H1 (cell line): ENCODE results near the gene SLCO4A1. TPM values are rescaled to one million over a fixed set of nuclear protein-coding genes. Genes with fewer than 3 reads are reported as not detected.
A peak's percentile ranks its signal among the peaks of the same experiment; 100 is the strongest.

ENCODE experiments used
- CTCF ChIA-PET: fragments of 300-600 bp; sonication (Branson Sonifier 250); formaldehyde crosslinking; loops from one replicate; lab custom pipeline; 2021; ENCODE audit not compliant: partially characterized antibody; lab: Charles Lee
- POLR2A ChIA-PET: fragments of 300-600 bp; sonication (Branson Sonifier 250); formaldehyde crosslinking; loops from one replicate; lab custom pipeline; 2021; ENCODE audit warnings: inconsistent platforms; ENCODE audit not compliant: partially characterized antibody; lab: Charles Lee
- DNase-seq, 2 experiments: peaks; one replicate each; pipeline versions ENCODE4 v3.0.0 to v3.0.0-alpha.2; 2010 to 2022; ENCODE audit warnings: low spot score in 2 of 2, low read depth in 1 of 2, mixed read lengths in 1 of 2
- FAIRE-seq: peaks from 2 replicates; lab custom pipeline; 2011; peaks lifted over from hg19 to GRCh38; lab: Jason Lieb, UNC
- H2AFZ ChIP-seq: 2 replicates; pipeline ENCODE4 v1.8.1; 2012; ENCODE audit warnings: low read length, inconsistent platforms
- H2AK5ac ChIP-seq: 2 replicates; pipeline ENCODE4 v1.6.1; 2013; ENCODE audit warnings: low read depth, low read length
- H2BK120ac ChIP-seq: replicated peaks from 2 replicates; pipeline ENCODE3; 2013; ENCODE audit warnings: low read depth, low read length, inconsistent platforms
- H2BK12ac ChIP-seq: 2 replicates; pipeline ENCODE4 v1.6.1; 2013; ENCODE audit warnings: low read depth, low read length
- H2BK15ac ChIP-seq: 2 replicates; pipeline ENCODE4 v1.6.1; 2013; ENCODE audit warnings: low read length
- H2BK20ac ChIP-seq: 2 replicates; pipeline ENCODE4 v1.6.1; 2013; ENCODE audit warnings: low read length
- H2BK5ac ChIP-seq: 2 replicates; pipeline ENCODE4 v1.6.1; 2013; ENCODE audit warnings: low read depth, low read length
- H3K14ac ChIP-seq: 2 replicates; pipeline ENCODE4 v1.6.1; 2013; ENCODE audit warnings: inconsistent platforms; ENCODE audit not compliant: insufficient read length
- H3K18ac ChIP-seq: 2 replicates; pipeline ENCODE4 v1.6.1; 2013; ENCODE audit warnings: low read length; ENCODE audit errors: extremely low read depth
- H3K23ac ChIP-seq: 2 replicates; pipeline ENCODE4 v1.6.1; 2013; ENCODE audit warnings: inconsistent platforms; ENCODE audit not compliant: insufficient read length
- H3K23me2 ChIP-seq: 2 replicates; pipeline ENCODE4 v1.6.1; 2013; ENCODE audit warnings: low read depth, low read length
- H3K27ac ChIP-seq: 2 replicates; pipeline ENCODE4 v1.6.1; 2011; ENCODE audit warnings: low read depth, low read length, inconsistent platforms
- H3K27me3 ChIP-seq, 4 experiments: replicated peaks in 1 of 4; 1 replicate in 1 of 4; 2 replicates in 3 of 4; pipeline versions ENCODE4 v1.6.1 to v1.8.1; 2011 to 2013; ENCODE audit warnings: low read length in 3 of 4, mild to moderate bottlenecking in 3 of 4, inconsistent platforms in 2 of 4, mixed read lengths in 2 of 4, moderate library complexity in 1 of 4; ENCODE audit not compliant: control insufficient read depth in 3 of 4, insufficient read depth in 3 of 4; ENCODE audit errors: extremely low read depth in 1 of 4
- H3K36me3 ChIP-seq, 4 experiments: 2 replicates each; pipeline versions ENCODE4 v1.6.1 to v1.8.1; 2011 to 2013; ENCODE audit warnings: mild to moderate bottlenecking in 4 of 4, low read length in 3 of 4, moderate library complexity in 2 of 4, control low read depth in 1 of 4, inconsistent platforms in 1 of 4; ENCODE audit not compliant: insufficient read depth in 4 of 4, control insufficient read depth in 2 of 4
- H3K4ac ChIP-seq: replicated peaks from 2 replicates; pipeline ENCODE3; 2013; ENCODE audit warnings: low read length, low read depth, mixed read lengths, inconsistent platforms; ENCODE audit not compliant: insufficient read length
- H3K4me1 ChIP-seq, 4 experiments: replicated peaks in 1 of 4; 1 replicate in 1 of 4; 2 replicates in 3 of 4; pipeline versions ENCODE4 v1.6.1 to v1.8.1; 2011 to 2013; ENCODE audit warnings: low read length in 3 of 4, inconsistent platforms in 2 of 4, mixed read lengths in 1 of 4; ENCODE audit not compliant: insufficient read depth in 4 of 4, control insufficient read depth in 3 of 4
- H3K4me2 ChIP-seq, 2 experiments: 2 replicates each; pipeline versions ENCODE4 v1.6.1 to v1.8.1; 2011 to 2013; ENCODE audit warnings: low read depth in 2 of 2, low read length in 2 of 2, control low read depth in 1 of 2, inconsistent platforms in 1 of 2, mild to moderate bottlenecking in 1 of 2; ENCODE audit not compliant: insufficient read depth in 1 of 2
- H3K4me3 ChIP-seq, 4 experiments: fragments of 200-600, 300-600 bp in 1 of 4; sonication (generic), shearing (Covaris generic), sonication (Bioruptor Twin) in 1 of 4; 2 replicates each; pipeline versions ENCODE4 v1.5.1 to v1.8.1; 2011 to 2016; ENCODE audit warnings: low read length in 4 of 4, low read depth in 3 of 4, control low read depth in 2 of 4, inconsistent platforms in 2 of 4, mild to moderate bottlenecking in 2 of 4, mixed read lengths in 1 of 4, moderate library complexity in 1 of 4; ENCODE audit not compliant: insufficient read depth in 2 of 4; ENCODE audit errors: extremely low read depth in 1 of 4
- H3K56ac ChIP-seq: replicated peaks from 2 replicates; pipeline ENCODE3; 2013; ENCODE audit warnings: low read depth, mild to moderate bottlenecking, mixed read lengths, low read length, inconsistent platforms; ENCODE audit not compliant: insufficient read length
- H3K79me1 ChIP-seq: 2 replicates; pipeline ENCODE4 v1.6.1; 2013; ENCODE audit warnings: low read depth, low read length, control low read depth
- H3K79me2 ChIP-seq, 2 experiments: 2 replicates each; pipeline versions ENCODE4 v1.6.1 to v1.8.1; 2012 to 2013; ENCODE audit warnings: low read length in 2 of 2, mild to moderate bottlenecking in 2 of 2, inconsistent platforms in 1 of 2; ENCODE audit not compliant: insufficient read depth in 2 of 2, control insufficient read depth in 1 of 2
- H3K9ac ChIP-seq, 4 experiments: replicated peaks in 1 of 4; 1 replicate in 1 of 4; 2 replicates in 3 of 4; pipeline versions ENCODE4 v1.6.1 to v1.8.1; 2011 to 2013; ENCODE audit warnings: low read depth in 3 of 4, low read length in 3 of 4, control low read depth in 2 of 4, mild to moderate bottlenecking in 2 of 4, moderate library complexity in 2 of 4, inconsistent platforms in 1 of 4; ENCODE audit errors: extremely low read depth in 1 of 4
- H3K9me3 ChIP-seq, 2 experiments: 2 replicates each; pipeline versions ENCODE4 v1.6.1 to v1.8.1; 2012 to 2013; ENCODE audit warnings: mild to moderate bottlenecking in 2 of 2, moderate library complexity in 2 of 2, control low read depth in 1 of 2, inconsistent platforms in 1 of 2, low read depth in 1 of 2, low read length in 1 of 2, mixed read lengths in 1 of 2; ENCODE audit not compliant: insufficient read depth in 2 of 2
- H4K20me1 ChIP-seq, 2 experiments: replicated peaks in 1 of 2; 2 replicates each; pipeline versions ENCODE3 to v1.8.1; 2011 to 2013; ENCODE audit warnings: inconsistent platforms in 2 of 2, low read length in 2 of 2, mild to moderate bottlenecking in 1 of 2; ENCODE audit not compliant: insufficient read depth in 2 of 2, control insufficient read depth in 1 of 2
- H4K5ac ChIP-seq: 2 replicates; pipeline ENCODE4 v1.6.1; 2013; ENCODE audit warnings: low read length, low read depth, mixed read lengths, inconsistent platforms; ENCODE audit not compliant: insufficient read length
- H4K8ac ChIP-seq: 2 replicates; pipeline ENCODE4 v1.8.0; 2013; ENCODE audit warnings: mild to moderate bottlenecking, moderate library complexity, low read length, inconsistent platforms; ENCODE audit not compliant: insufficient read depth; ENCODE audit errors: extremely low read depth
- H4K91ac ChIP-seq: replicated peaks from 2 replicates; pipeline ENCODE3; 2013; ENCODE audit warnings: low read length, mixed read lengths, inconsistent platforms; ENCODE audit not compliant: insufficient read length
- CBX5 ChIP-seq: fragments of 300-800, 300-1000 bp; sonication (generic); IDR thresholded peaks from 2 replicates; pipeline ENCODE4 v1.7.1; 2016; ENCODE audit warnings: antibody characterized with exemption, low read length, low read depth
- EGR1 ChIP-seq: IDR thresholded peaks from 2 replicates; pipeline ENCODE4 v1.6.1; 2011; ENCODE audit warnings: low read depth, low read length, borderline replicate concordance
- EZH2 ChIP-seq: fragments of 200-600 bp; sonication (generic); IDR thresholded peaks from 2 replicates; pipeline ENCODE4 v1.7.1; 2012; ENCODE audit warnings: low read depth, mild to moderate bottlenecking, moderate library complexity, low read length, inconsistent platforms; ENCODE audit not compliant: severe bottlenecking
- HDAC6 ChIP-seq: IDR thresholded peaks from one replicate; pipeline ENCODE4 v1.7.1; 2012; ENCODE audit warnings: low read depth, mild to moderate bottlenecking, inconsistent platforms, low read length, moderate library complexity
- WGBS, 2 experiments: shearing (Covaris generic) in 1 of 2; methylation state at CpG; one replicate each; pipeline versions ENCODE4 v1.1.6 to v1.1.7; 2013 to 2015; ENCODE audit warnings: low lambda C conversion rate in 2 of 2, mixed read lengths in 2 of 2, inconsistent platforms in 1 of 2, low coverage in 1 of 2, missing lambda C conversion rate in 1 of 2; ENCODE audit not compliant: insufficient replicate concordance in 2 of 2, insufficient coverage in 1 of 2, insufficient read length in 1 of 2; ENCODE audit errors: extremely low coverage in 1 of 2, missing lambda C conversion rate in 1 of 2; 5-methylcytosine and 5-hydroxymethylcytosine counted together
- polyA plus RNA-seq, 7 experiments: library from polyadenylated mRNA; depleted of rRNA in 3 of 7; stranded (reverse) in 5 of 7; unstranded in 2 of 7; fragments of >200 nt in 5 of 7; fragments of 200-250 nt in 2 of 7; gene quantifications; 1 replicate in 5 of 7; 2 replicates in 1 of 7; 4 replicates in 1 of 7; pipeline versions ENCODE4 v1.2.1 to v1.2.3, GENCODE V29; 2011 to 2013; ENCODE audit warnings: missing spikeins in 2 of 7, mixed read lengths in 2 of 7
- total RNA-seq: library from RNA; stranded (reverse); fragmentation: NEBNext Ultra II Directional; extraction: Animal tissue kit (Norgen Biotek cat#: 25700); gene quantifications from 2 replicates; pipeline ENCODE4 v1.2.1, GENCODE V29; 2021

SLCO4A1 gene
- total and polyA plus RNA-seq, 2 of the 8 experiments (the other 6 are each of a cell fraction or from before 2014, with no cell fraction given): 10.5 to 18.5 TPM

GRCh38 chr20:62627901-62628612 lies 14.2 kb upstream of the SLCO4A1 start:
- H3K4me1 ChIP-seq: peaks cover 0 to 19% (median 12%) of the 10 kb centered on the region in 4 experiments; a peak in 6 of 7 replicates
- FAIRE-seq (no peak), DNase-seq (no peak)
- no peak overlapping the region for H3K23ac ChIP-seq
- no peaks in the 10 kb centered on the region for H3K36me3 ChIP-seq
- ChIA-PET POLR2A (interaction anchor here (1.1 to 1.5 kb wide), 2 partner anchors 14 to 58 kb away, joined by 3 read pairs; partner anchors contain the start of gene SLCO4A1), CTCF (interaction anchor here (0.9 to 1.5 kb wide), 3 partner anchors 9 to 205 kb away, joined by 3 to 5 read pairs (median 3); no protein-coding TSS in a partner anchor)
- H3K23me2 ChIP-seq: peaks cover 6% of the 10 kb centered on the region; the same call in 1 of the 2 replicates
- no peaks in the 10 kb centered on the region for H3K27me3 ChIP-seq
- H4K20me1 ChIP-seq: peaks cover 0 to 2% of the 10 kb centered on the region in 2 experiments
- H2BK15ac ChIP-seq: no peak overlapping the region
- no peak overlapping the region for H3K4me2 ChIP-seq
- no peak overlapping the region for H4K8ac ChIP-seq
- H3K56ac ChIP-seq: no peak overlapping the region
- no peak overlapping the region for H3K18ac ChIP-seq
- 89% methylated on average over 10 of the region's 10 CpGs; no CpG with 5 or more reads in 1 of the 2 experiments for WGBS, 2 experiments
- no peak overlapping the region for H2BK12ac ChIP-seq
- no peak overlapping the region for H2BK20ac ChIP-seq
- no peak overlapping the region; the same call in 1 of the 2 replicates for H2BK5ac ChIP-seq
- H3K4me3 ChIP-seq: no peak overlapping the region
- no peak overlapping the region; a peak in 2 of 7 replicates for H3K9ac ChIP-seq
- H3K14ac ChIP-seq: no peak overlapping the region
- H3K79me1 ChIP-seq: no peaks in the 10 kb centered on the region; the same call in 1 of the 2 replicates
- H4K91ac ChIP-seq: peak overlapping the region; percentile 1
- H4K5ac ChIP-seq: no peak overlapping the region
- no peak overlapping the region for H2AFZ ChIP-seq
- TF ChIP-seq HDAC6 (no peak), EGR1 (no peak), EZH2 (no peak), CBX5 (no peak)
- H3K4ac ChIP-seq: no peak overlapping the region
- H3K9me3 ChIP-seq: peaks cover 0 to 3% of the 10 kb centered on the region in 2 experiments; a peak in 1 of 4 replicates
- H2AK5ac ChIP-seq: peak overlapping the region; percentile 82
- no peaks in the 10 kb centered on the region for H3K79me2 ChIP-seq
- no peak overlapping the region for H3K27ac ChIP-seq
- H2BK120ac ChIP-seq: no peak overlapping the region
